ENCODE measurements around the gene INPP5J. TPM values are rescaled to one million over a fixed set of nuclear protein-coding genes. Genes with fewer than 3 reads are reported as not detected.

Gene INPP5J
- total RNA-seq, 1 experiment from 2014 or later: 4.6 TPM

GRCh38 chr22:31139866-31140716 lies 17.3 kb downstream of the INPP5J start, which contains the start of gene PLA2G3:
PLA2G3 (minus strand) TSS chr22:31140508; CDS start chr22:31140354, 154 bp downstream.
- H3K36me3 ChIP-seq (ENCODE audit: insufficient read depth, low read length, poor library complexity, severe bottlenecking): peaks cover 33% of the 10 kb centered on the region
- H3K27ac ChIP-seq (ENCODE audit: low read depth, low read length, poor library complexity, severe bottlenecking): peak within 1 kb of the TSS; percentile 81
- TF ChIP-seq CTCF (conservative IDR thresholded peaks at IDR 0.05; ENCODE audit: low read depth, low read length) (peak; percentile 45), EZH2 (IDR thresholded peaks at IDR 0.05; ENCODE audit: borderline replicate concordance, low read depth, low read length, poor library complexity, severe bottlenecking) (no peak)
- POLR2A ChIA-PET (ENCODE audit: low non-redundant PET): no interaction called here
- peak; percentile 96 for DNase-seq (ENCODE audit: low spot score)
- CTCF ChIA-PET: interaction anchor here (0.9 kb wide), 1 partner anchor 33 kb away, joined by 3 read pairs; the partner anchor contains the start of gene SELENOM
- peaks cover 25% of the 10 kb centered on the region for H3K4me1 ChIP-seq (ENCODE audit: insufficient read depth, low read length, poor library complexity, severe bottlenecking)
- intact Hi-C loops (cut with micrococcal nuclease; ENCODE audit: unreplicated experiment): no loop called here
- H3K9me3 ChIP-seq (ENCODE audit: low read depth, low read length, poor library complexity, severe bottlenecking): no peaks in the 10 kb centered on the region
- peak within 1 kb of the TSS; percentile 82 for H3K4me3 ChIP-seq (ENCODE audit: low read depth, low read length, poor library complexity, severe bottlenecking)
- BruUV-seq (replicated peaks): no TSS peak
- no peaks in the 10 kb centered on the region for H3K27me3 ChIP-seq (replicated peaks; ENCODE audit: insufficient read depth, low read depth, low read length, poor library complexity)

- peak overlapping the region; percentile 81 for H3K27ac ChIP-seq (ENCODE audit: low read depth, low read length, poor library complexity, severe bottlenecking)
- H3K9me3 ChIP-seq (ENCODE audit: low read depth, low read length, poor library complexity, severe bottlenecking): peaks cover 3% of the 10 kb centered on the region
- BruUV-seq (replicated peaks): no TSS peak
- peak overlapping the region; percentile 82 for H3K4me3 ChIP-seq (ENCODE audit: low read depth, low read length, poor library complexity, severe bottlenecking)
- POLR2A ChIA-PET (ENCODE audit: low non-redundant PET): no interaction called here
- peaks cover 25% of the 10 kb centered on the region for H3K4me1 ChIP-seq (ENCODE audit: insufficient read depth, low read length, poor library complexity, severe bottlenecking)
- DNase-seq (ENCODE audit: low spot score): no peak
- H3K27me3 ChIP-seq (replicated peaks; ENCODE audit: insufficient read depth, low read depth, low read length, poor library complexity): no peaks in the 10 kb centered on the region
- CTCF ChIA-PET: interaction anchor here (0.9 kb wide), 1 partner anchor 33 kb away, joined by 3 read pairs; the partner anchor contains the start of gene SELENOM
- intact Hi-C loops (cut with micrococcal nuclease; ENCODE audit: unreplicated experiment): no loop called here
- peaks cover 26% of the 10 kb centered on the region for H3K36me3 ChIP-seq (ENCODE audit: insufficient read depth, low read length, poor library complexity, severe bottlenecking)
- TF ChIP-seq EZH2 (IDR thresholded peaks at IDR 0.05; ENCODE audit: borderline replicate concordance, low read depth, low read length, poor library complexity, severe bottlenecking) (no peak), CTCF (conservative IDR thresholded peaks at IDR 0.05; ENCODE audit: low read depth, low read length) (no peak)
These were observed 18.0 kb downstream of the INPP5J start for GRCh38 chr22:31140746-31141145.

DNA sequence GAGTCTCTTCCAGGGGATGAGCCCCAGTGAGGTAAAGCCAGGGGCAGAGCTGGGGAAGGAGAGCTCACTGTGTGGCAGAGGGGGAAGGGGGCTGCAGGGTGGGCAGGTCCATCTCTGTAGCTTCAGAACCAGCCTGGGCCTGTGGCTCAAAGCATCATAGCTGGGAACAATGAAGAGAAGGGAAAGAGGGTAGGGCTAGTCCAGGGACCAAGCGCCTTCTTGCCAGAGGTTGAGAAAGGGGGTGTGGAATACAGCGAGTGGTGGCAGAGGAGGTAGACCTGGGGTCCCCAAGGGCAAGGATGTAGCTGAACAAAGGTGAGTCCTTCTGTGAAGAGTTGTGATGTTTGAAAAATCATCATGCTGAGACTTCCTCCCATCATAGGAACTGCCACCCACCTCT lies 18.8 kb downstream of the INPP5J start:
- TF ChIP-seq CTCF (conservative IDR thresholded peaks at IDR 0.05; ENCODE audit: low read depth, low read length) (no peak), EZH2 (IDR thresholded peaks at IDR 0.05; ENCODE audit: borderline replicate concordance, low read depth, low read length, poor library complexity, severe bottlenecking) (no peak)
- no peak overlapping the region for H3K4me3 ChIP-seq (ENCODE audit: low read depth, low read length, poor library complexity, severe bottlenecking)
- CTCF ChIA-PET: no interaction called here
- peaks cover 18% of the 10 kb centered on the region for H3K36me3 ChIP-seq (ENCODE audit: insufficient read depth, low read length, poor library complexity, severe bottlenecking)
- intact Hi-C loops (cut with micrococcal nuclease; ENCODE audit: unreplicated experiment): no loop called here
- no peak for DNase-seq (ENCODE audit: low spot score)
- POLR2A ChIA-PET (ENCODE audit: low non-redundant PET): interaction anchor here (0.6 kb wide), 1 partner anchor 324 kb away, joined by 3 read pairs; no protein-coding TSS in a partner anchor
- peak overlapping the region; percentile 81 for H3K27ac ChIP-seq (ENCODE audit: low read depth, low read length, poor library complexity, severe bottlenecking)
- H3K27me3 ChIP-seq (replicated peaks; ENCODE audit: insufficient read depth, low read depth, low read length, poor library complexity): no peaks in the 10 kb centered on the region
- H3K4me1 ChIP-seq (ENCODE audit: insufficient read depth, low read length, poor library complexity, severe bottlenecking): peaks cover 25% of the 10 kb centered on the region
- BruUV-seq (replicated peaks): no TSS peak
- H3K9me3 ChIP-seq (ENCODE audit: low read depth, low read length, poor library complexity, severe bottlenecking): peaks cover 3% of the 10 kb centered on the region

Data from A673 (cell line).